ENCODE results near the gene CLCN2.
"Not testable (repeated sequence)": the region's sequence is repeated elsewhere in the genome, so short reads cannot be mapped to it uniquely, and the experiment has no call there.

The CLCN2 gene

GRCh38 chr3:184345317-184346144 lies 15.9 kb downstream of the CLCN2 start:
- DNase-seq (ENCODE audit: low spot score) = no peak

- DNase-seq (ENCODE audit: low spot score) = no peak
Measured at GRCh38 chr3:184344579-184345316, 16.7 kb downstream of the CLCN2 start.

GRCh38 chr3:184343200-184343876 lies 18.1 kb downstream of the CLCN2 start:
- DNase-seq (ENCODE audit: low spot score) = no peak

- DNase-seq (ENCODE audit: low spot score) = no peak
Measured at GRCh38 chr3:184341925-184342324, 19.5 kb downstream of the CLCN2 start.

- DNase-seq (ENCODE audit: low spot score) = not testable (repeated sequence)
Measured at GRCh38 chr3:184339451-184340135, 21.8 kb downstream of the CLCN2 start.

- DNase-seq (ENCODE audit: low spot score) = no peak
Measured at GRCh38 chr3:184339001-184339400, 22.4 kb downstream of the CLCN2 start.

- no peak for DNase-seq (ENCODE audit: low spot score)
Measured at GRCh38 chr3:184338511-184338945, 22.9 kb downstream of the CLCN2 start.

- DNase-seq (ENCODE audit: low spot score) = no peak
Measured at GRCh38 chr3:184337981-184338380, 23.4 kb downstream of the CLCN2 start.

GRCh38 chr3:184337399-184337714 lies 24.0 kb downstream of the CLCN2 start, which contains the start of gene FAM131A:
Gene FAM131A, plus strand, starts transcription at chr3:184337600. Its CDS starts 31 bp downstream, at chr3:184337631.
- DNase-seq (ENCODE audit: low spot score) = no peak

- DNase-seq (ENCODE audit: low spot score) = no peak
Measured at GRCh38 chr3:184336547-184337398, 24.6 kb downstream of the CLCN2 start.

GRCh38 chr3:184335661-184336546 lies 25.5 kb downstream of the CLCN2 start:
- peak; percentile 90 for DNase-seq (ENCODE audit: low spot score)

GRCh38 chr3:184335291-184335660 lies 26.1 kb downstream of the CLCN2 start:
- no peak for DNase-seq (ENCODE audit: low spot score)

- DNase-seq (ENCODE audit: low spot score) = no peak
Measured at GRCh38 chr3:184334470-184335158, 26.8 kb downstream of the CLCN2 start.

GRCh38 chr3:184333700-184334099 lies 27.7 kb downstream of the CLCN2 start:
- DNase-seq (ENCODE audit: low spot score) = no peak

GRCh38 chr3:184333190-184333589 lies 28.2 kb downstream of the CLCN2 start:
- no peak for DNase-seq (ENCODE audit: low spot score)

GRCh38 chr3:184332370-184333090 lies 28.9 kb downstream of the CLCN2 start:
- no peak for DNase-seq (ENCODE audit: low spot score)

GRCh38 chr3:184328516-184328915 lies 32.9 kb downstream of the CLCN2 start:
- no peak for DNase-seq (ENCODE audit: low spot score)

GRCh38 chr3:184327171-184327570 lies 34.2 kb downstream of the CLCN2 start:
- no peak for DNase-seq (ENCODE audit: low spot score)
